ENCODE results near the gene CRIP1. TPM values are rescaled to one million over a fixed set of nuclear protein-coding genes. Genes with fewer than 3 reads are reported as not detected.

CRIP1 gene
- total and polyA plus RNA-seq, 2 donors (not counting 3 experiments of a cell fraction or from before 2014, with no cell fraction given): 3.1 to 8.1 TPM

DNA sequence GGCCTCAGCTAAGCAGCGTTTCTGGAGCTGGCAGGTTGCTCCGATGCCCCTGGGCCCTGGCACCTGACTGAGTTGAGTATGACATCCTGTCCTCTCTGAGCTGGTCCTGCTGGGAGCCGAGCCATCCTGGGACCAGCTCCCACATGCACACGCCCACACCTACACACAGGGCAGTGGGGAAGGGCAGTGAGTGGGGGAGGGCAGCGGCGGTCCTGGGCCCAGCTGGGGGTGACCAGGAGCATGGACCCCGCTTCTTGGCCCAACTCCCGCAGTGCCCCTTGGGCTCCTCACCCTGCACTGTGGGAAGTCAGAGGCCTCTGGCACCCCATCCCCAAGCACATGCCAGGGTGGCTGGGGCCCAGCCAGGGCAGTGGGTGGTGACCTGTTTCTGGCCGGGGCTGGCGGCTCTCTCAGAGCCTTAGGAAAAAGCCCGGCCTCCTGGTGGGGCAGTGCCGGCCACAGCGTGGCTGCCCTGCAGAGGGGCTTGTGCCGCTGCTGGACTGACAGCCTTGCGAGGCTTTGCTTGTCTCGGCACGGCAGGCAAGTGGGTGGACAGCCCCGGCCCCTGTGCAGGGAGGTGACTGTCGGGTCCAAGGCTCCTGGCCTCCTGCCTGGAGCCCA is 18.0 kb upstream of the CRIP1 start:
- Histone ChIP-seq H4K20me1 (replicated peaks; ENCODE audit: control insufficient read depth, extremely low read depth, insufficient read depth, low read length) (no peaks in the 10 kb centered on the region), H3K36me3 (ENCODE audit: control insufficient read depth in 2 of 2, extremely low read depth in 1 of 2, insufficient read depth in 2 of 2, low read length in 2 of 2) (peaks cover 7 to 40% of the 10 kb centered on the region in 2 experiments), H3K9ac (replicated peaks; ENCODE audit: extremely low read depth, insufficient read depth, low read length) (no peak overlapping the region), H3K9me1 (replicated peaks; ENCODE audit: control insufficient read depth, extremely low read depth, insufficient read depth, low read length) (no peaks in the 10 kb centered on the region), H3K4me3 (replicated peaks in 1 of 3; ENCODE audit: insufficient read depth in 1 of 3, low read depth in 1 of 3, low read length in 3 of 3) (no peak overlapping the region), H3K27ac (ENCODE audit: insufficient read depth, low read depth, low read length) (no peak overlapping the region), H3K79me2 (ENCODE audit: control insufficient read depth, insufficient read depth, low read length) (no peaks in the 10 kb centered on the region), H2AFZ (ENCODE audit: low read depth, low read length) (no peak overlapping the region), H3K4me1 (ENCODE audit: control insufficient read depth, extremely low read depth, insufficient read depth, low read length) (peaks cover 5% of the 10 kb centered on the region), H3K9me3 (replicated peaks; ENCODE audit: control insufficient read depth, insufficient read depth, low read length) (no peaks in the 10 kb centered on the region), H3K4me2 (ENCODE audit: insufficient read depth, low read length) (no peak overlapping the region), H3K27me3 (ENCODE audit: control insufficient read depth in 2 of 2, insufficient read depth in 2 of 2, low read length in 2 of 2) (no peaks in the 10 kb centered on the region)
- TF ChIP-seq FOS (IDR thresholded peaks at IDR 0.05; ENCODE audit: borderline replicate concordance, insufficient read depth, low read length): no peak
- intact Hi-C loops (cut with micrococcal nuclease): no loop called here
- BruUV-seq (replicated peaks): no TSS peak
- FAIRE-seq (no peak), DNase-seq (ENCODE audit: low read depth, low spot score) (no peak)
- CTCF ChIA-PET: interaction anchor here (5.3 to 6.3 kb wide), 2 partner anchors 13 to 21 kb away, joined by 27 to 53 read pairs; no protein-coding TSS in a partner anchor
- POLR2A ChIA-PET: no interaction called here
- dilution Hi-C loops (cut with MboI; ENCODE audit: extremely low pct_ligation_motif_present, low sequenced_read_pairs): no loop called here

DNA sequence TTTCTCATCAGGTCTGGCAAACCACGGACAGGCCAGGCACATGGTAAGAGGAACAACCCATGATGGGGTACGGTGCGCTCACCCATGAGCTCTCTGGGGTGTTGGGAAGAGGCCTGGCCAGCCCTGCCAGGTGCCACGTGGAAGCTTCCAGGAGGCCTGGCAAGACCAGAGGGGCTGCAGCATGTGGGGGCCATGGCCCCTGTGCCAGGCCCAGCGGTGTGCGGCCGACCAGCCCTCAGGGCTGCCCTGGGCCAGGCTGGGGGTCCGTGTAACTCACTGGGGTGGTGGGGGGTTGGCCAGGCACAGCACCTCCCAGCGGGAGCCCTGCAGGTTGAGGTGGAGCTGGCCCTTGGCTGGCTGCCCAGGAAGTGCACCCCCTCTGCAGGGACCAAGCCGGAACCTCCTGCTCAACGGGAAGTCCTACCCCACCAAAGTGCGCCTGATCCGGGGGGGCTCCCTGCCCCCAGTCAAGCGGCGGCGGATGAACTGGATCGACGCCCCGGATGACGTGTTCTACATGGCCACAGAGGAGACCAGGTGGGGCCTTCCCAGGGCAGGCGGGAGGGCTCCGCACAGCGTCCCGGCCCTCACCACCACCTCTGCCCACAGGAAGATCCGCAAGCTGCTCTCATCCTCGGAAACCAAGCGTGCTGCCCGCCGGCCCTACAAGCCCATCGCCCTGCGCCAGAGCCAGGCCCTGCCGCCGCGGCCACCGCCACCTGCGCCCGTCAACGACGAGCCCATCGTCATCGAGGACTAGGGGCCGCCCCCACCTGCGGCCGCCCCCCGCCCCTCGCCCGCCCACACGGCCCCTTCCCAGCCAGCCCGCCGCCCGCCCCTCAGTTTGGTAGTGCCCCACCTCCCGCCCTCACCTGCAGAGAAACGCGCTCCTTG is 17.0 kb upstream of the CRIP1 start:
- intact Hi-C loops (cut with micrococcal nuclease) (no loop called here), dilution Hi-C loops (cut with MboI; ENCODE audit: extremely low pct_ligation_motif_present, low sequenced_read_pairs) (no loop called here)
- no peak overlapping the region for H3K4me2 ChIP-seq (ENCODE audit: insufficient read depth, low read length)
- no peak for DNase-seq (ENCODE audit: low read depth, low spot score)
- H3K4me3 ChIP-seq (replicated peaks in 1 of 3; ENCODE audit: insufficient read depth in 1 of 3, low read depth in 1 of 3, low read length in 3 of 3): no peak overlapping the region
- no peaks in the 10 kb centered on the region for H3K27me3 ChIP-seq (ENCODE audit: control insufficient read depth in 2 of 2, insufficient read depth in 2 of 2, low read length in 2 of 2)
- FAIRE-seq: no peak
- no TSS peak for BruUV-seq (replicated peaks)
- H3K79me2 ChIP-seq (ENCODE audit: control insufficient read depth, insufficient read depth, low read length): no peaks in the 10 kb centered on the region
- H3K27ac ChIP-seq (ENCODE audit: insufficient read depth, low read depth, low read length): no peak overlapping the region
- no peak for TF ChIP-seq JUN (IDR thresholded peaks at IDR 0.05; ENCODE audit: borderline replicate concordance, insufficient read depth, insufficient read length, low read depth)
- TF ChIP-seq EZH2 (IDR thresholded peaks at IDR 0.05; ENCODE audit: borderline replicate concordance, low read depth, low read length, severe bottlenecking): no peak
- TF ChIP-seq POLR2A (IDR thresholded peaks at IDR 0.05; ENCODE audit: low read depth, low read length): no peak
- TF ChIP-seq, protein P1, sequence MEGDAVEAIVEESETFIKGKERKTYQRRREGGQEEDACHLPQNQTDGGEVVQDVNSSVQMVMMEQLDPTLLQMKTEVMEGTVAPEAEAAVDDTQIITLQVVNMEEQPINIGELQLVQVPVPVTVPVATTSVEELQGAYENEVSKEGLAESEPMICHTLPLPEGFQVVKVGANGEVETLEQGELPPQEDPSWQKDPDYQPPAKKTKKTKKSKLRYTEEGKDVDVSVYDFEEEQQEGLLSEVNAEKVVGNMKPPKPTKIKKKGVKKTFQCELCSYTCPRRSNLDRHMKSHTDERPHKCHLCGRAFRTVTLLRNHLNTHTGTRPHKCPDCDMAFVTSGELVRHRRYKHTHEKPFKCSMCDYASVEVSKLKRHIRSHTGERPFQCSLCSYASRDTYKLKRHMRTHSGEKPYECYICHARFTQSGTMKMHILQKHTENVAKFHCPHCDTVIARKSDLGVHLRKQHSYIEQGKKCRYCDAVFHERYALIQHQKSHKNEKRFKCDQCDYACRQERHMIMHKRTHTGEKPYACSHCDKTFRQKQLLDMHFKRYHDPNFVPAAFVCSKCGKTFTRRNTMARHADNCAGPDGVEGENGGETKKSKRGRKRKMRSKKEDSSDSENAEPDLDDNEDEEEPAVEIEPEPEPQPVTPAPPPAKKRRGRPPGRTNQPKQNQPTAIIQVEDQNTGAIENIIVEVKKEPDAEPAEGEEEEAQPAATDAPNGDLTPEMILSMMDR (IDR thresholded peaks at IDR 0.05; ENCODE audit: extremely low read depth in 1 of 2, insufficient read depth in 1 of 2, low read depth in 1 of 2, low read length in 2 of 2): no peak
- no peak for TF ChIP-seq MYC (IDR thresholded peaks at IDR 0.05; ENCODE audit: low read depth, low read length)
- TF ChIP-seq GATA2 (IDR thresholded peaks at IDR 0.05; ENCODE audit: insufficient read depth, insufficient read length, low read depth, low read length): no peak
- TF ChIP-seq FOS (IDR thresholded peaks at IDR 0.05; ENCODE audit: borderline replicate concordance, insufficient read depth, low read length): no peak
- TF ChIP-seq, protein P2, sequence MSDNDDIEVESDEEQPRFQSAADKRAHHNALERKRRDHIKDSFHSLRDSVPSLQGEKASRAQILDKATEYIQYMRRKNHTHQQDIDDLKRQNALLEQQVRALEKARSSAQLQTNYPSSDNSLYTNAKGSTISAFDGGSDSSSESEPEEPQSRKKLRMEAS (IDR thresholded peaks at IDR 0.05; ENCODE audit: insufficient read depth, insufficient read length): no peak
- TF ChIP-seq POLR2AphosphoS5 (IDR thresholded peaks at IDR 0.05; ENCODE audit: insufficient read depth, low read depth, low read length): no peak
- no peaks in the 10 kb centered on the region for H3K9me1 ChIP-seq (replicated peaks; ENCODE audit: control insufficient read depth, extremely low read depth, insufficient read depth, low read length)
- H3K9me3 ChIP-seq (replicated peaks; ENCODE audit: control insufficient read depth, insufficient read depth, low read length): no peaks in the 10 kb centered on the region
- ChIA-PET CTCF (interaction anchor here (5.3 to 6.3 kb wide), 2 partner anchors 12 to 20 kb away, joined by 27 to 53 read pairs; no protein-coding TSS in a partner anchor), POLR2A (no interaction called here)
- peaks cover 5 to 32% of the 10 kb centered on the region in 2 experiments for H3K36me3 ChIP-seq (ENCODE audit: control insufficient read depth in 2 of 2, extremely low read depth in 1 of 2, insufficient read depth in 2 of 2, low read length in 2 of 2)
- H3K9ac ChIP-seq (replicated peaks; ENCODE audit: extremely low read depth, insufficient read depth, low read length): no peak overlapping the region
- H4K20me1 ChIP-seq (replicated peaks; ENCODE audit: control insufficient read depth, extremely low read depth, insufficient read depth, low read length): no peaks in the 10 kb centered on the region
- H2AFZ ChIP-seq (ENCODE audit: low read depth, low read length): no peak overlapping the region
- peaks cover 7% of the 10 kb centered on the region for H3K4me1 ChIP-seq (ENCODE audit: control insufficient read depth, extremely low read depth, insufficient read depth, low read length)

All from endothelial cell of umbilical vein (primary cell).